Uterus (tissue), 2 donors: ENCODE measurements around the gene EID3.

ENCODE experiments used
- CTCF ChIP-seq, 4 experiments: fragments of 200-600 bp in 2 of 4; fragments of 450-650 bp in 2 of 4; sonication (generic) in 2 of 4; IDR thresholded peaks; one replicate each; pipeline ENCODE4 v1.5.1; 2016 to 2019; ENCODE audit warnings: antibody characterized with exemption in 4 of 4, mild to moderate bottlenecking in 2 of 4, moderate library complexity in 1 of 4
- POLR2A ChIP-seq, 2 donors: fragments of 450-650 bp; IDR thresholded peaks; one replicate each; pipeline ENCODE4 v1.6.1; 2016; ENCODE audit warnings: antibody characterized with exemption in 2 of 2, mild to moderate bottlenecking in 1 of 2, moderate library complexity in 1 of 2

- TF ChIP-seq CTCF (IDR thresholded peaks at IDR 0.05) (no peak), POLR2A (IDR thresholded peaks at IDR 0.05) (no peak)
These were observed 39.8 kb upstream of the EID3 start for GRCh38 chr12:104263580-104264358.
